HepG2 (cell line): ENCODE data around the gene CCT3. TPM values are rescaled to one million over a fixed set of nuclear protein-coding genes. Genes with fewer than 3 reads are reported as not detected.
A peak's percentile ranks its signal among the peaks of the same experiment; 100 is the strongest.

Experiments
- HOMEZ ChIP-seq: IDR thresholded peaks from 2 replicates; pipeline ENCODE4 v1.6.1; 2016; ENCODE audit warnings: low read depth
- KLF13 ChIP-seq: sonication (generic); formaldehyde crosslinking; IDR thresholded peaks from 2 replicates; pipeline ENCODE4 v1.4.0; 2020; ENCODE audit warnings: mild to moderate bottlenecking, missing genetic modification reagents
- MATR3 ChIP-seq: sonication (generic); formaldehyde crosslinking; IDR thresholded peaks from 2 replicates; pipeline ENCODE4 v1.4.0; 2020; ENCODE audit warnings: missing genetic modification reagents
- MEIS2 ChIP-seq: sonication (generic); formaldehyde crosslinking; IDR thresholded peaks from 2 replicates; pipeline ENCODE4 v1.9.0; 2021; ENCODE audit warnings: mild to moderate bottlenecking, missing genetic modification reagents
- NBN ChIP-seq: fragments of 450-650 bp; conservative IDR thresholded peaks from 2 replicates; pipeline ENCODE4 v1.6.1; 2017
- NR3C1 ChIP-seq: sonication (generic); formaldehyde crosslinking; IDR thresholded peaks from 2 replicates; pipeline ENCODE4 v1.4.0; 2020; ENCODE audit warnings: missing genetic modification reagents
- REXO4 ChIP-seq: sonication (generic); formaldehyde crosslinking; IDR thresholded peaks from 2 replicates; pipeline ENCODE4 v1.8.0; 2022; ENCODE audit warnings: missing genetic modification reagents, mild to moderate bottlenecking, borderline replicate concordance
- SRF ChIP-seq: IDR thresholded peaks from 2 replicates; pipeline ENCODE4 v1.6.1; 2011; ENCODE audit warnings: mild to moderate bottlenecking, low read depth, low read length, moderate library complexity
- STAG1 ChIP-seq: sonication (generic); formaldehyde crosslinking; IDR thresholded peaks from 2 replicates; pipeline ENCODE4 v1.4.0; 2020; ENCODE audit warnings: missing genetic modification reagents
- TARDBP ChIP-seq: sonication (generic); formaldehyde crosslinking; IDR thresholded peaks from 2 replicates; pipeline ENCODE4 v1.8.0; 2022; ENCODE audit warnings: mild to moderate bottlenecking, missing genetic modification reagents
- TCF7L2 ChIP-seq: IDR thresholded peaks from 2 replicates; pipeline ENCODE4 v1.6.1; 2011; ENCODE audit warnings: mild to moderate bottlenecking, low read depth, low read length, moderate library complexity
- THRA ChIP-seq: sonication (generic); formaldehyde crosslinking; IDR thresholded peaks from 2 replicates; pipeline ENCODE4 v1.4.0; 2020; ENCODE audit warnings: missing genetic modification reagents, borderline replicate concordance
- ZBTB2 ChIP-seq: sonication (generic); formaldehyde crosslinking; IDR thresholded peaks from 2 replicates; pipeline ENCODE4 v1.8.0; 2022; ENCODE audit warnings: low read depth, missing genetic modification reagents
- ZFP36L1 ChIP-seq: sonication (generic); formaldehyde crosslinking; IDR thresholded peaks from 2 replicates; pipeline ENCODE4 v1.8.0; 2022; ENCODE audit warnings: mild to moderate bottlenecking, missing genetic modification reagents, moderate library complexity
- ZMYM3 ChIP-seq: sonication (generic); formaldehyde crosslinking; IDR thresholded peaks from 2 replicates; pipeline ENCODE4 v1.5.1; 2020; ENCODE audit warnings: mild to moderate bottlenecking, missing genetic modification reagents
- ZNF281 ChIP-seq: sonication (generic); formaldehyde crosslinking; IDR thresholded peaks from 2 replicates; pipeline ENCODE4 v1.4.0; 2020; ENCODE audit warnings: missing genetic modification reagents, borderline replicate concordance
- ZNF558 ChIP-seq: sonication (generic); formaldehyde crosslinking; IDR thresholded peaks from 2 replicates; pipeline ENCODE4 v1.9.0; 2022; ENCODE audit warnings: mild to moderate bottlenecking, missing genetic modification reagents, borderline replicate concordance
- ZNF574 ChIP-seq: sonication (generic); formaldehyde crosslinking; IDR thresholded peaks from 2 replicates; pipeline ENCODE4 v1.4.0; 2020; ENCODE audit warnings: missing genetic modification reagents
- ZNF703 ChIP-seq: sonication (generic); formaldehyde crosslinking; IDR thresholded peaks from 2 replicates; pipeline ENCODE4 v1.5.1; 2020; ENCODE audit warnings: missing genetic modification reagents, mild to moderate bottlenecking, moderate library complexity, borderline replicate concordance
- ZNF781 ChIP-seq: sonication (generic); formaldehyde crosslinking; IDR thresholded peaks from 2 replicates; pipeline ENCODE4 v1.5.1; 2020; ENCODE audit warnings: borderline replicate concordance, mild to moderate bottlenecking, missing genetic modification reagents; ENCODE audit errors: not compliant biosample characterization
- ZSCAN20 ChIP-seq: sonication (generic); formaldehyde crosslinking; IDR thresholded peaks from 2 replicates; pipeline ENCODE4 v1.4.0; 2020; ENCODE audit warnings: missing genetic modification reagents, mild to moderate bottlenecking, borderline replicate concordance
- polyA plus RNA-seq, 8 experiments: library from polyadenylated mRNA; depleted of rRNA in 3 of 8; stranded (reverse) in 7 of 8; unstranded in 1 of 8; fragments of >200 nt; fragmentation: Illumina TruSeq in 4 of 8; extraction: Trizol in 4 of 8; gene quantifications; 2 replicates each; pipeline versions ENCODE4 v1.2.1 to v1.2.3, GENCODE V29; 2011 to 2016; ENCODE audit warnings: low read depth in 4 of 8, missing spikeins in 1 of 8, mixed read lengths in 1 of 8; ENCODE audit not compliant: insufficient read depth in 1 of 8
- total RNA-seq, 5 experiments: library from RNA; depleted of rRNA; stranded (reverse); fragments of >200 nt; fragmentation: Illumina TruSeq; extraction: Trizol; gene quantifications; 2 replicates each; pipeline ENCODE4 v1.2.3, GENCODE V29; 2016; ENCODE audit warnings: low read depth in 1 of 5

The CCT3 gene
- total and polyA plus RNA-seq, 2 of the 13 experiments (the other 11 are each of a cell fraction or from before 2014, with no cell fraction given) = 319 to 615 TPM

GRCh38 chr1:156368157-156368658 lies 30.1 kb upstream of the CCT3 start (continued):
- TF ChIP-seq ZNF574 (no peak), ZMYM3 (CRISPR knock-in tag) (no peak), ZFP36L1 (CRISPR knock-in tag) (no peak), ZSCAN20 (CRISPR knock-in tag) (no peak), ZNF781 (CRISPR knock-in tag) (no peak), THRA (CRISPR knock-in tag) (no peak; the same call in 1 of the 2 replicates), MATR3 (CRISPR knock-in tag) (no peak), SRF (no peak), STAG1 (CRISPR knock-in tag) (no peak), REXO4 (CRISPR knock-in tag) (no peak), ZBTB2 (CRISPR knock-in tag) (no peak), MEIS2 (CRISPR knock-in tag) (peak; percentile 40; the same call in 1 of the 2 replicates), KLF13 (CRISPR knock-in tag) (no peak), ZNF703 (CRISPR knock-in tag) (no peak), HOMEZ (CRISPR knock-in tag) (no peak), TCF7L2 (no peak), NBN (no peak), NR3C1 (CRISPR knock-in tag) (no peak), ZNF281 (CRISPR knock-in tag) (no peak), ZNF558 (CRISPR knock-in tag) (peak; percentile 36; the same call in 1 of the 2 replicates), TARDBP (CRISPR knock-in tag) (no peak)
